PC-3 (cell line): ENCODE measurements around the gene PTPRD. TPM values are rescaled to one million over a fixed set of nuclear protein-coding genes. Genes with fewer than 3 reads are reported as not detected.
A peak's percentile ranks its signal among the peaks of the same experiment; 100 is the strongest.
"Not testable (repeated sequence)": the region's sequence is repeated elsewhere in the genome, so short reads cannot be mapped to it uniquely, and the experiment has no call there.

ENCODE experiments used
- ATAC-seq: fragments of 200-7000 bp; cut with Tn5 transposase; 2 replicates; pipeline ENCODE4 v1.9.1; 2020; ENCODE audit warnings: mild to moderate bottlenecking, moderate library complexity
- BruUV-seq: library from RNA; stranded (reverse); fragments of 400-500 nt; replicated peaks from 2 replicates; lab custom pipeline; 2021; lab: Mats Ljungman, UMichigan
- CTCF ChIA-PET: fragments of 300-600 bp; sonication (Branson Sonifier 250); formaldehyde crosslinking; loops from one replicate; lab custom pipeline; 2022; ENCODE audit warnings: antibody characterized with exemption; lab: Charles Lee
- POLR2A ChIA-PET: fragments of 300-600 bp; sonication (Branson Sonifier 250); formaldehyde crosslinking; loops from one replicate; lab custom pipeline; 2022; ENCODE audit warnings: antibody characterized with exemption; ENCODE audit not compliant: unreplicated experiment; lab: Charles Lee
- DNase-seq: peaks from one replicate; pipeline ENCODE4 v3.0.0-alpha.2; 2015
- H2AFZ ChIP-seq: fragments of 300-600 bp; sonication (generic); 2 replicates; pipeline ENCODE4 v1.6.0; 2016; ENCODE audit warnings: antibody characterized with exemption, low read length
- H3F3A ChIP-seq: fragments of 300-600 bp; sonication (generic); one replicate; pipeline ENCODE4 v1.6.0; 2017; ENCODE audit warnings: antibody characterized with exemption, low read length, control low read depth, mild to moderate bottlenecking; ENCODE audit not compliant: unreplicated experiment
- H3K27ac ChIP-seq: fragments of 300-600 bp; sonication (generic); 2 replicates; pipeline ENCODE4 v1.5.1; 2016; ENCODE audit warnings: mild to moderate bottlenecking, low read length
- H3K27me3 ChIP-seq: fragments of 300-600 bp; sonication (generic); 2 replicates; pipeline ENCODE4 v1.6.1; 2016; ENCODE audit warnings: low read length, mixed read lengths
- H3K36me3 ChIP-seq: fragments of 300-600 bp; sonication (generic); 2 replicates; pipeline ENCODE4 v1.6.1; 2016; ENCODE audit warnings: low read depth, mixed run types, low read length, mixed read lengths
- H3K4me1 ChIP-seq: fragments of 300-600 bp; sonication (generic); 2 replicates; pipeline ENCODE4 v1.5.1; 2016; ENCODE audit warnings: low read length; ENCODE audit not compliant: insufficient read depth
- H3K4me2 ChIP-seq: fragments of 300-600 bp; sonication (generic); 2 replicates; pipeline ENCODE4 v1.6.0; 2016; ENCODE audit warnings: low read length
- H3K4me3 ChIP-seq: fragments of 300-600 bp; sonication (generic); 2 replicates; pipeline ENCODE4 v1.5.1; 2016; ENCODE audit warnings: mild to moderate bottlenecking, low read length, mixed read lengths
- H3K79me2 ChIP-seq: fragments of 300-600 bp; sonication (generic); 2 replicates; pipeline ENCODE4 v1.6.1; 2017; ENCODE audit warnings: low read length, mixed read lengths
- H3K9ac ChIP-seq: fragments of 300-600 bp; sonication (generic); 2 replicates; pipeline ENCODE4 v1.6.0; 2016; ENCODE audit warnings: mild to moderate bottlenecking, low read length
- H3K9me2 ChIP-seq: fragments of 300-600 bp; sonication (generic); replicated peaks from 2 replicates; pipeline ENCODE4 v1.6.1; 2016; ENCODE audit warnings: mixed run types, low read length, mixed read lengths
- H3K9me3 ChIP-seq: fragments of 300-600 bp; sonication (generic); 2 replicates; pipeline ENCODE4 v1.6.1; 2016; ENCODE audit warnings: low read length, mixed read lengths
- H4K20me1 ChIP-seq: fragments of 300-600 bp; sonication (generic); 2 replicates; pipeline ENCODE4 v1.6.1; 2016; ENCODE audit warnings: low read length, mixed read lengths
- CTCF ChIP-seq: fragments of 300-600 bp; sonication (generic); conservative IDR thresholded peaks from 2 replicates; pipeline ENCODE4 v1.5.1; 2017; ENCODE audit warnings: antibody characterized with exemption, low read depth, mild to moderate bottlenecking, low read length
- EZH2 ChIP-seq: fragments of 300-600 bp; sonication (generic); IDR thresholded peaks from one replicate; pipeline ENCODE4 v1.6.1; 2017; ENCODE audit warnings: antibody characterized with exemption, mild to moderate bottlenecking, low read length; ENCODE audit not compliant: unreplicated experiment
- EZH2phosphoT487 ChIP-seq: fragments of 300-600 bp; sonication (generic); IDR thresholded peaks from 2 replicates; pipeline ENCODE4 v1.6.1; 2018; ENCODE audit warnings: mild to moderate bottlenecking, antibody characterized with exemption, low read length, borderline replicate concordance
- intact Hi-C: fragments of 100-400 bp; cut with micrococcal nuclease; formaldehyde crosslinking; loops from 2 replicates; pipeline ENCODE4 v1.9.0; 2023
- total RNA-seq: library from RNA; depleted of rRNA; stranded (reverse); fragments of >200 nt; gene quantifications from 2 replicates; pipeline ENCODE4 v1.2.3, GENCODE V29; 2014

The PTPRD gene
- total RNA-seq, 1 experiment from 2014 or later = not detected

GRCh38 chr9:10512144-10512543, 100.7 kb downstream of the PTPRD start:
- ATAC-seq (no peak), DNase-seq (no peak)
- TF ChIP-seq EZH2phosphoT487 (no peak), CTCF (no peak), EZH2 (no peak)
- Histone ChIP-seq H4K20me1 (no peaks in the 10 kb centered on the region), H3K36me3 (no peaks in the 10 kb centered on the region), H3K4me3 (no peak overlapping the region), H3K9me3 (no peaks in the 10 kb centered on the region), H3K4me1 (no peaks in the 10 kb centered on the region), H3F3A (no peaks in the 10 kb centered on the region), H2AFZ (no peak overlapping the region), H3K79me2 (no peaks in the 10 kb centered on the region), H3K4me2 (no peak overlapping the region), H3K27ac (no peak overlapping the region), H3K9me2 (no peaks in the 10 kb centered on the region), H3K9ac (no peak overlapping the region), H3K27me3 (no peaks in the 10 kb centered on the region)
- POLR2A ChIA-PET = no interaction called here
- intact Hi-C loops = no loop called here
- CTCF ChIA-PET = interaction anchor here (0.6 kb wide), 1 partner anchor 423 kb away, joined by 3 read pairs; no protein-coding TSS in a partner anchor
- no TSS peak for BruUV-seq

DNA sequence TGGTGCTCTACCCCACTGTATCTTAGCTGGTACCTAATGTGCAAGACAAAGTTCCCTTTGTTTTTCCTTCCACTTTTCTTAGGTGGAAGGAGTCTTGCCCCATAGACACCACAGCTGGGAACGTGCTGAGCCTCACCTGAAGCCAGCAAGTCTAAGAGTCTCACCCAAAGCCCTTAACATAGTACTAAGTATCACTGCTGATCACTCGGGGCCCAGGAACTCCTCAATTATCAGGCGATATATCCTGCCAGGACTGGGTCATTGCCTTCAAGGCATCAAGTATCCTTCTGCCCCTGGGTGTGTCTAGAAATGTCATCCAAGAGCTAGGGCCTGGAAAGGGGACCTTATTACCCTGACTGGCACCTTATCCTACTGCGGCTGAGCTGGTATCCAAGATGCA, 123.9 kb downstream of the PTPRD start:
- ATAC-seq (no peak), DNase-seq (no peak)
- Histone ChIP-seq H3K9me2 (no peaks in the 10 kb centered on the region), H2AFZ (no peak overlapping the region), H3K27me3 (no peaks in the 10 kb centered on the region), H3K4me3 (no peak overlapping the region), H3K4me2 (no peak overlapping the region), H4K20me1 (no peaks in the 10 kb centered on the region), H3K36me3 (no peaks in the 10 kb centered on the region), H3K27ac (no peak overlapping the region), H3K9ac (no peak overlapping the region), H3K4me1 (no peaks in the 10 kb centered on the region), H3K79me2 (no peaks in the 10 kb centered on the region), H3K9me3 (no peaks in the 10 kb centered on the region), H3F3A (no peaks in the 10 kb centered on the region)
- TF ChIP-seq EZH2 (no peak), EZH2phosphoT487 (no peak), CTCF (no peak)
- ChIA-PET POLR2A (no interaction called here), CTCF (no interaction called here)
- no TSS peak for BruUV-seq
- intact Hi-C loops = no loop called here

GRCh38 chr9:10479172-10479571, 133.6 kb downstream of the PTPRD start:
- Histone ChIP-seq H3F3A (no peaks in the 10 kb centered on the region), H3K4me2 (no peak overlapping the region), H3K36me3 (no peaks in the 10 kb centered on the region), H3K27ac (no peak overlapping the region), H3K4me1 (no peaks in the 10 kb centered on the region), H3K9me2 (no peaks in the 10 kb centered on the region), H3K27me3 (no peaks in the 10 kb centered on the region), H3K9ac (no peak overlapping the region), H4K20me1 (no peaks in the 10 kb centered on the region), H3K79me2 (no peaks in the 10 kb centered on the region), H2AFZ (no peak overlapping the region), H3K9me3 (no peaks in the 10 kb centered on the region), H3K4me3 (no peak overlapping the region)
- ChIA-PET CTCF (no interaction called here), POLR2A (no interaction called here)
- no TSS peak for BruUV-seq
- ATAC-seq = no peak
- peak; percentile 17 for DNase-seq
- TF ChIP-seq EZH2phosphoT487 = no peak
- TF ChIP-seq CTCF = peak; percentile 55
- TF ChIP-seq EZH2 = no peak
- intact Hi-C loops = no loop called here

- DNase-seq, H3K27ac ChIP-seq, H3K36me3 ChIP-seq, H3K9me2 ChIP-seq, POLR2A ChIA-PET, H2AFZ ChIP-seq, BruUV-seq, H3K4me1 ChIP-seq, H3K27me3 ChIP-seq, H3K4me3 ChIP-seq, ATAC-seq, H4K20me1 ChIP-seq, H3K79me2 ChIP-seq, H3K4me2 ChIP-seq, CTCF ChIA-PET, H3K9ac ChIP-seq, H3F3A ChIP-seq, intact Hi-C loops, H3K9me3 ChIP-seq: not testable (repeated sequence)
These were observed 163.6 kb downstream of the PTPRD start for GRCh38 chr9:10449201-10449617.
